ENCODE data around the gene CDON. TPM values are rescaled to one million over a fixed set of nuclear protein-coding genes. Genes with fewer than 3 reads are reported as not detected.
"Not testable (repeated sequence)": the region's sequence is repeated elsewhere in the genome, so short reads cannot be mapped to it uniquely, and the experiment has no call there.

Gene CDON
- total RNA-seq, 2 experiments from 2014 or later = 3.6 to 4.1 TPM

GRCh38 chr11:126002181-126002580 is 60.5 kb downstream of the CDON start:
- no peak overlapping the region for H3K4me3 Mint-ChIP-seq

GRCh38 chr11:125999234-125999880 is 63.3 kb downstream of the CDON start:
- H3K27ac Mint-ChIP-seq = no peak overlapping the region
- DNase-seq (no peak), ATAC-seq (no peak)

More at GRCh38 chr11:126002181-126002580, 60.5 kb downstream of the CDON start:
- no peaks in the 10 kb centered on the region for H3K4me1 Mint-ChIP-seq (ENCODE audit: low read depth)
- H3K27me3 Mint-ChIP-seq (ENCODE audit: low read depth) = no peaks in the 10 kb centered on the region
- H3K27ac Mint-ChIP-seq = no peak overlapping the region
- ATAC-seq (no peak), DNase-seq (no peak)
- ChIA-PET CTCF (interaction anchor here (0.7 kb wide), 1 partner anchor 60 kb away, joined by 3 read pairs; no protein-coding TSS in a partner anchor), POLR2A (no interaction called here)
- H3K9me3 Mint-ChIP-seq (ENCODE audit: insufficient read depth) = no peaks in the 10 kb centered on the region
- no peaks in the 10 kb centered on the region for H3K36me3 Mint-ChIP-seq (ENCODE audit: low read depth)

GRCh38 chr11:125998267-125998666 is 64.4 kb downstream of the CDON start:
- H3K27ac Mint-ChIP-seq = no peak overlapping the region
- H3K9me3 Mint-ChIP-seq (ENCODE audit: insufficient read depth) = no peaks in the 10 kb centered on the region
- POLR2A ChIA-PET = no interaction called here
- DNase-seq (no peak), ATAC-seq (no peak)
- no peaks in the 10 kb centered on the region for H3K27me3 Mint-ChIP-seq (ENCODE audit: low read depth)
- CTCF ChIA-PET = no interaction called here
- H3K4me3 Mint-ChIP-seq = no peak overlapping the region
- no peaks in the 10 kb centered on the region for H3K36me3 Mint-ChIP-seq (ENCODE audit: low read depth)
- H3K4me1 Mint-ChIP-seq (ENCODE audit: low read depth) = no peaks in the 10 kb centered on the region

More at GRCh38 chr11:125999234-125999880, 63.3 kb downstream of the CDON start:
- H3K9me3 Mint-ChIP-seq (ENCODE audit: insufficient read depth) = no peaks in the 10 kb centered on the region
- ChIA-PET CTCF (no interaction called here), POLR2A (no interaction called here)
- H3K4me3 Mint-ChIP-seq = no peak overlapping the region
- H3K4me1 Mint-ChIP-seq (ENCODE audit: low read depth) = no peaks in the 10 kb centered on the region
- no peaks in the 10 kb centered on the region for H3K36me3 Mint-ChIP-seq (ENCODE audit: low read depth)
- H3K27me3 Mint-ChIP-seq (ENCODE audit: low read depth) = no peaks in the 10 kb centered on the region

- no peak overlapping the region for H3K27ac Mint-ChIP-seq
- no peaks in the 10 kb centered on the region for H3K27me3 Mint-ChIP-seq (ENCODE audit: low read depth)
- H3K36me3 Mint-ChIP-seq (ENCODE audit: low read depth) = no peaks in the 10 kb centered on the region
- ATAC-seq (no peak), DNase-seq (no peak)
- CTCF ChIA-PET = no interaction called here
- POLR2A ChIA-PET = no interaction called here
- H3K9me3 Mint-ChIP-seq (ENCODE audit: insufficient read depth) = no peaks in the 10 kb centered on the region
- H3K4me1 Mint-ChIP-seq (ENCODE audit: low read depth) = no peaks in the 10 kb centered on the region
- no peak overlapping the region for H3K4me3 Mint-ChIP-seq
These were observed 67.4 kb downstream of the CDON start for GRCh38 chr11:125995313-125995712.

- no peak overlapping the region for H3K4me3 Mint-ChIP-seq
- H3K9me3 Mint-ChIP-seq (ENCODE audit: insufficient read depth) = no peaks in the 10 kb centered on the region
- no peaks in the 10 kb centered on the region for H3K36me3 Mint-ChIP-seq (ENCODE audit: low read depth)
- no peaks in the 10 kb centered on the region for H3K27me3 Mint-ChIP-seq (ENCODE audit: low read depth)
- no peak overlapping the region for H3K27ac Mint-ChIP-seq
- ATAC-seq (no peak), DNase-seq (no peak)
- POLR2A ChIA-PET = no interaction called here
- CTCF ChIA-PET = no interaction called here
- no peaks in the 10 kb centered on the region for H3K4me1 Mint-ChIP-seq (ENCODE audit: low read depth)
These were observed 68.2 kb downstream of the CDON start for GRCh38 chr11:125994509-125994908.

- Mint-ChIP-seq H3K9me3 (ENCODE audit: insufficient read depth) (no peaks in the 10 kb centered on the region), H3K4me3 (no peak overlapping the region), H3K36me3 (ENCODE audit: low read depth) (no peaks in the 10 kb centered on the region), H3K27me3 (ENCODE audit: low read depth) (no peaks in the 10 kb centered on the region), H3K4me1 (ENCODE audit: low read depth) (no peaks in the 10 kb centered on the region), H3K27ac (no peak overlapping the region)
- ATAC-seq (no peak), DNase-seq (no peak)
- POLR2A ChIA-PET = no interaction called here
- CTCF ChIA-PET = no interaction called here
These were observed 69.8 kb downstream of the CDON start for GRCh38 chr11:125992893-125993292.

- ChIA-PET POLR2A (no interaction called here), CTCF (no interaction called here)
- Mint-ChIP-seq H3K4me3 (no peak overlapping the region), H3K27me3 (ENCODE audit: low read depth) (no peaks in the 10 kb centered on the region), H3K4me1 (ENCODE audit: low read depth) (no peaks in the 10 kb centered on the region), H3K36me3 (ENCODE audit: low read depth) (no peaks in the 10 kb centered on the region), H3K27ac (no peak overlapping the region), H3K9me3 (ENCODE audit: insufficient read depth) (no peaks in the 10 kb centered on the region)
- DNase-seq (no peak), ATAC-seq (no peak)
These were observed 72.4 kb downstream of the CDON start for GRCh38 chr11:125990244-125990643.

GRCh38 chr11:125987066-125987641 is 75.5 kb downstream of the CDON start:
- H3K4me3 Mint-ChIP-seq = no peak overlapping the region
- no peaks in the 10 kb centered on the region for H3K27me3 Mint-ChIP-seq (ENCODE audit: low read depth)
- no peak for ATAC-seq
- no peak for DNase-seq
- no peaks in the 10 kb centered on the region for H3K36me3 Mint-ChIP-seq (ENCODE audit: low read depth)
- ChIA-PET POLR2A (interaction anchor here (0.7 kb wide), 1 partner anchor 222 kb away, joined by 4 read pairs; no protein-coding TSS in a partner anchor), CTCF (interaction anchor here (1.7 kb wide), 1 partner anchor 207 kb away, joined by 3 read pairs; no protein-coding TSS in a partner anchor)
- H3K4me1 Mint-ChIP-seq (ENCODE audit: low read depth) = no peaks in the 10 kb centered on the region
- H3K9me3 Mint-ChIP-seq (ENCODE audit: insufficient read depth) = no peaks in the 10 kb centered on the region
- H3K27ac Mint-ChIP-seq = no peak overlapping the region

- POLR2A ChIA-PET; H3K27ac Mint-ChIP-seq; DNase-seq; H3K4me1 Mint-ChIP-seq (ENCODE audit: low read depth); H3K27me3 Mint-ChIP-seq (ENCODE audit: low read depth); CTCF ChIA-PET; ATAC-seq; H3K4me3 Mint-ChIP-seq; H3K9me3 Mint-ChIP-seq (ENCODE audit: insufficient read depth); H3K36me3 Mint-ChIP-seq (ENCODE audit: low read depth): not testable (repeated sequence)
These were observed 76.7 kb downstream of the CDON start for GRCh38 chr11:125985956-125986355.

- Mint-ChIP-seq H3K4me3 (no peak overlapping the region), H3K36me3 (ENCODE audit: low read depth) (no peaks in the 10 kb centered on the region), H3K27ac (no peak overlapping the region), H3K4me1 (ENCODE audit: low read depth) (no peaks in the 10 kb centered on the region), H3K9me3 (ENCODE audit: insufficient read depth) (no peaks in the 10 kb centered on the region), H3K27me3 (ENCODE audit: low read depth) (no peaks in the 10 kb centered on the region)
- no peak for DNase-seq
- ChIA-PET CTCF (no interaction called here), POLR2A (no interaction called here)
- no peak for ATAC-seq
These were observed 80.3 kb downstream of the CDON start for GRCh38 chr11:125982348-125982730.

- no peaks in the 10 kb centered on the region for H3K27me3 Mint-ChIP-seq (ENCODE audit: low read depth)
- POLR2A ChIA-PET = no interaction called here
These were observed 82.2 kb downstream of the CDON start for GRCh38 chr11:125980436-125980835.

GRCh38 chr11:125979511-125979910 is 83.2 kb downstream of the CDON start:
- Mint-ChIP-seq H3K27ac (no peak overlapping the region), H3K36me3 (ENCODE audit: low read depth) (no peaks in the 10 kb centered on the region), H3K4me1 (ENCODE audit: low read depth) (no peaks in the 10 kb centered on the region), H3K27me3 (ENCODE audit: low read depth) (peaks cover 3% of the 10 kb centered on the region), H3K4me3 (no peak overlapping the region), H3K9me3 (ENCODE audit: insufficient read depth) (no peaks in the 10 kb centered on the region)
- ChIA-PET POLR2A (no interaction called here), CTCF (no interaction called here)
- ATAC-seq (no peak), DNase-seq (no peak)

More at GRCh38 chr11:125980436-125980835, 82.2 kb downstream of the CDON start:
- Mint-ChIP-seq H3K4me1 (ENCODE audit: low read depth) (no peaks in the 10 kb centered on the region), H3K9me3 (ENCODE audit: insufficient read depth) (no peaks in the 10 kb centered on the region), H3K36me3 (ENCODE audit: low read depth) (no peaks in the 10 kb centered on the region), H3K4me3 (no peak overlapping the region), H3K27ac (no peak overlapping the region)
- no peak for DNase-seq
- CTCF ChIA-PET = no interaction called here
- ATAC-seq = no peak

All from activated CD8-positive, alpha-beta T cell treated with anti-CD3 and anti-CD28 coated beads, Interleukin-2, amount 10 ng/mL, durations not matched to agents 7 days and 5 days (primary cell).